CD4-positive, alpha-beta T cell treated with Interleukin-21 for 1 hour (primary cell): Measurements from ENCODE around the gene HNF4A.
A peak's percentile ranks its signal among the peaks of the same experiment; 100 is the strongest.
"Not testable (repeated sequence)": the region's sequence is repeated elsewhere in the genome, so short reads cannot be mapped to it uniquely, and the experiment has no call there.

ENCODE experiments used
- DNase-seq: peaks from one replicate; pipeline ENCODE4 v3.0.0-alpha.2; 2020

Gene HNF4A

GRCh38 chr20:44345941-44346340, 9.6 kb upstream of the HNF4A start:
- DNase-seq = not testable (repeated sequence)

GRCh38 chr20:44348168-44348659, 7.3 kb upstream of the HNF4A start:
- DNase-seq = no peak

- DNase-seq = no peak
Observed at GRCh38 chr20:44349349-44349748, 6.2 kb upstream of the HNF4A start.

GRCh38 chr20:44350567-44350966, 4.9 kb upstream of the HNF4A start:
- DNase-seq = no peak

- DNase-seq = no peak
Observed at GRCh38 chr20:44354979-44355497, 461 bp upstream of the HNF4A start.

- DNase-seq = no peak
Observed at GRCh38 chr20:44356353-44356723, 839 bp downstream of the HNF4A start.

- no peak for DNase-seq
Observed at GRCh38 chr20:44357020-44357419, 1.5 kb downstream of the HNF4A start.

GRCh38 chr20:44357555-44358125, 2.1 kb downstream of the HNF4A start:
- DNase-seq = no peak

- DNase-seq = no peak
Observed at GRCh38 chr20:44358776-44359175, 3.3 kb downstream of the HNF4A start.

- DNase-seq = no peak
Observed at GRCh38 chr20:44360221-44360620, 4.7 kb downstream of the HNF4A start.

GRCh38 chr20:44361021-44361420, 5.5 kb downstream of the HNF4A start:
- no peak for DNase-seq

GRCh38 chr20:44362466-44362940, 7.0 kb downstream of the HNF4A start:
- no peak for DNase-seq

GRCh38 chr20:44364068-44364467, 8.6 kb downstream of the HNF4A start:
- DNase-seq = no peak

- DNase-seq = no peak
Observed at GRCh38 chr20:44364780-44365179, 9.3 kb downstream of the HNF4A start.

- no peak for DNase-seq
Observed at GRCh38 chr20:44367746-44368145, 12.2 kb downstream of the HNF4A start.

GRCh38 chr20:44370639-44371218, 15.2 kb downstream of the HNF4A start:
- DNase-seq = no peak

- DNase-seq = no peak
Observed at GRCh38 chr20:44382641-44383040, 27.1 kb downstream of the HNF4A start.

GRCh38 chr20:44384423-44385027, 29.0 kb downstream of the HNF4A start:
- DNase-seq = peak; percentile 79

GRCh38 chr20:44388466-44389023, 33.0 kb downstream of the HNF4A start:
- DNase-seq = peak; percentile 64

- DNase-seq = no peak
Observed at GRCh38 chr20:44389871-44390270, 34.4 kb downstream of the HNF4A start.

- no peak for DNase-seq
Observed at GRCh38 chr20:44390280-44390679, 34.8 kb downstream of the HNF4A start.

GRCh38 chr20:44392088-44392775, 36.7 kb downstream of the HNF4A start:
- DNase-seq = no peak
